ENCODE data around the gene FILIP1L. TPM values are rescaled to one million over a fixed set of nuclear protein-coding genes. Genes with fewer than 3 reads are reported as not detected.

The FILIP1L gene
- total and polyA plus RNA-seq, 2 of the 13 experiments (the other 11 are each of a cell fraction or from before 2014, with no cell fraction given) = 8.1 to 187 TPM

DNA sequence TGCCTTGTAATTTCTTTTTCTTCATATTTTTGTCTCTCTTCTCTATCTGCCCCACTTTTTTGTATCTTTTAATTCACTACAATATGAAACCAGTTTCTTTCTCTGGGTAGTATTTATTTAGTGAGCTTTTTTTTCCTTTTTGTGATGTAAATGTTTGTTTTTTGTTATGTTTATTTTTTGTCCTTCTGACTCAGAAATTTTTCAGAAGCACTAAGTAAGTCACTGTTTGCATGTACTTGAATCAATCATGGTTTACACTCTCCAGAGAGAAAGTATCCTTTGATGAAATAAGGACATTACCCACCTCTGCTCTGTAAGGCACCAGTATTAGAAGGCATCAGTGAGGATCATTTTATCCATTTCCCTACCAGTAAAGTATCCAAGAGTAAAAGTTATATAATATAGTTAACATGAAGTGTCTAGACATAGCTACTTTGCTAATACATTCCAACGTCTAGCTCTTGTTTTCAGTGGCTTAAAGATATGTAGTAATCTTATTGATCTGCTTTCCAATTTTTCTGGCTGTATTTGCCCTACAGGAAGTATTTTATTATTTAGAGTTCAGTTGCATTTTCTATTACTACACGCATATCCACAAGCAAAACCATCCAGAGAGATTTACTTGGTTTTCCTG, 25.4 kb downstream of the FILIP1L start (continued):
- TF ChIP-seq, protein P1, sequence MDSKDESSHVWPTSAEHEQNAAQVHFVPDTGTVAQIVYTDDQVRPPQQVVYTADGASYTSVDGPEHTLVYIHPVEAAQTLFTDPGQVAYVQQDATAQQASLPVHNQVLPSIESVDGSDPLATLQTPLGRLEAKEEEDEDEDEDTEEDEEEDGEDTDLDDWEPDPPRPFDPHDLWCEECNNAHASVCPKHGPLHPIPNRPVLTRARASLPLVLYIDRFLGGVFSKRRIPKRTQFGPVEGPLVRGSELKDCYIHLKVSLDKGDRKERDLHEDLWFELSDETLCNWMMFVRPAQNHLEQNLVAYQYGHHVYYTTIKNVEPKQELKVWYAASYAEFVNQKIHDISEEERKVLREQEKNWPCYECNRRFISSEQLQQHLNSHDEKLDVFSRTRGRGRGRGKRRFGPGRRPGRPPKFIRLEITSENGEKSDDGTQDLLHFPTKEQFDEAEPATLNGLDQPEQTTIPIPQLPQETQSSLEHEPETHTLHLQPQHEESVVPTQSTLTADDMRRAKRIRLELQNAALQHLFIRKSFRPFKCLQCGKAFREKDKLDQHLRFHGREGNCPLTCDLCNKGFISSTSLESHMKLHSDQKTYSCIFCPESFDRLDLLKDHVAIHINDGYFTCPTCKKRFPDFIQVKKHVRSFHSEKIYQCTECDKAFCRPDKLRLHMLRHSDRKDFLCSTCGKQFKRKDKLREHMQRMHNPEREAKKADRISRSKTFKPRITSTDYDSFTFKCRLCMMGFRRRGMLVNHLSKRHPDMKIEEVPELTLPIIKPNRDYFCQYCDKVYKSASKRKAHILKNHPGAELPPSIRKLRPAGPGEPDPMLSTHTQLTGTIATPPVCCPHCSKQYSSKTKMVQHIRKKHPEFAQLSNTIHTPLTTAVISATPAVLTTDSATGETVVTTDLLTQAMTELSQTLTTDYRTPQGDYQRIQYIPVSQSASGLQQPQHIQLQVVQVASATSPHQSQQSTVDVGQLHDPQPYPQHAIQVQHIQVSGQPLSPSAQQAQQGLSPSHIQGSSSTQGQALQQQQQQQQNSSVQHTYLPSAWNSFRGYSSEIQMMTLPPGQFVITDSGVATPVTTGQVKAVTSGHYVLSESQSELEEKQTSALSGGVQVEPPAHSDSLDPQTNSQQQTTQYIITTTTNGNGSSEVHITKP (CRISPR knock-in tag; IDR thresholded peaks at IDR 0.05; ENCODE audit: low read depth) = no peak
- TF ChIP-seq FIP1L1 (IDR thresholded peaks at IDR 0.05; ENCODE audit: borderline replicate concordance, insufficient read depth, low read depth, low read length) (no peak), BCL6 (CRISPR knock-in tag; IDR thresholded peaks at IDR 0.05) (peak; percentile 87), CEBPG (CRISPR knock-in tag; IDR thresholded peaks at IDR 0.05) (no peak), ZNF546 (CRISPR knock-in tag; conservative IDR thresholded peaks at IDR 0.05) (no peak), HOXA9 (CRISPR knock-in tag; IDR thresholded peaks at IDR 0.05; ENCODE audit: borderline replicate concordance) (no peak), RARA (CRISPR knock-in tag; IDR thresholded peaks at IDR 0.05) (peak; percentile 49; the same call in 1 of the 2 replicates), ZSCAN21 (CRISPR knock-in tag; IDR thresholded peaks at IDR 0.05; ENCODE audit: borderline replicate concordance) (no peak), GTF2F1 (IDR thresholded peaks at IDR 0.05; ENCODE audit: low read length) (no peak), HNRNPUL1 (IDR thresholded peaks at IDR 0.05; ENCODE audit: low read depth, low read length) (no peak), ELF3 (CRISPR knock-in tag; IDR thresholded peaks at IDR 0.05) (peak; percentile 44), ZNF530 (CRISPR knock-in tag; IDR thresholded peaks at IDR 0.05; ENCODE audit: low read depth) (no peak), ZFYVE20 (CRISPR knock-in tag; IDR thresholded peaks at IDR 0.05; ENCODE audit: borderline replicate concordance, low read depth) (no peak), ZSCAN20 (CRISPR knock-in tag; IDR thresholded peaks at IDR 0.05; ENCODE audit: borderline replicate concordance) (no peak)
- TF ChIP-seq, protein P2, sequence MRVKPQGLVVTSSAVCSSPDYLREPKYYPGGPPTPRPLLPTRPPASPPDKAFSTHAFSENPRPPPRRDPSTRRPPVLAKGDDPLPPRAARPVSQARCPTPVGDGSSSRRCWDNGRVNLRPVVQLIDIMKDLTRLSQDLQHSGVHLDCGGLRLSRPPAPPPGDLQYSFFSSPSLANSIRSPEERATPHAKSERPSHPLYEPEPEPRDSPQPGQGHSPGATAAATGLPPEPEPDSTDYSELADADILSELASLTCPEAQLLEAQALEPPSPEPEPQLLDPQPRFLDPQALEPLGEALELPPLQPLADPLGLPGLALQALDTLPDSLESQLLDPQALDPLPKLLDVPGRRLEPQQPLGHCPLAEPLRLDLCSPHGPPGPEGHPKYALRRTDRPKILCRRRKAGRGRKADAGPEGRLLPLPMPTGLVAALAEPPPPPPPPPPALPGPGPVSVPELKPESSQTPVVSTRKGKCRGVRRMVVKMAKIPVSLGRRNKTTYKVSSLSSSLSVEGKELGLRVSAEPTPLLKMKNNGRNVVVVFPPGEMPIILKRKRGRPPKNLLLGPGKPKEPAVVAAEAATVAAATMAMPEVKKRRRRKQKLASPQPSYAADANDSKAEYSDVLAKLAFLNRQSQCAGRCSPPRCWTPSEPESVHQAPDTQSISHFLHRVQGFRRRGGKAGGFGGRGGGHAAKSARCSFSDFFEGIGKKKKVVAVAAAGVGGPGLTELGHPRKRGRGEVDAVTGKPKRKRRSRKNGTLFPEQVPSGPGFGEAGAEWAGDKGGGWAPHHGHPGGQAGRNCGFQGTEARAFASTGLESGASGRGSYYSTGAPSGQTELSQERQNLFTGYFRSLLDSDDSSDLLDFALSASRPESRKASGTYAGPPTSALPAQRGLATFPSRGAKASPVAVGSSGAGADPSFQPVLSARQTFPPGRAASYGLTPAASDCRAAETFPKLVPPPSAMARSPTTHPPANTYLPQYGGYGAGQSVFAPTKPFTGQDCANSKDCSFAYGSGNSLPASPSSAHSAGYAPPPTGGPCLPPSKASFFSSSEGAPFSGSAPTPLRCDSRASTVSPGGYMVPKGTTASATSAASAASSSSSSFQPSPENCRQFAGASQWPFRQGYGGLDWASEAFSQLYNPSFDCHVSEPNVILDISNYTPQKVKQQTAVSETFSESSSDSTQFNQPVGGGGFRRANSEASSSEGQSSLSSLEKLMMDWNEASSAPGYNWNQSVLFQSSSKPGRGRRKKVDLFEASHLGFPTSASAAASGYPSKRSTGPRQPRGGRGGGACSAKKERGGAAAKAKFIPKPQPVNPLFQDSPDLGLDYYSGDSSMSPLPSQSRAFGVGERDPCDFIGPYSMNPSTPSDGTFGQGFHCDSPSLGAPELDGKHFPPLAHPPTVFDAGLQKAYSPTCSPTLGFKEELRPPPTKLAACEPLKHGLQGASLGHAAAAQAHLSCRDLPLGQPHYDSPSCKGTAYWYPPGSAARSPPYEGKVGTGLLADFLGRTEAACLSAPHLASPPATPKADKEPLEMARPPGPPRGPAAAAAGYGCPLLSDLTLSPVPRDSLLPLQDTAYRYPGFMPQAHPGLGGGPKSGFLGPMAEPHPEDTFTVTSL (CRISPR knock-in tag; IDR thresholded peaks at IDR 0.05; ENCODE audit: borderline replicate concordance) = peak; percentile 54; the same call in 1 of the 2 replicates
- TF ChIP-seq, protein P3, sequence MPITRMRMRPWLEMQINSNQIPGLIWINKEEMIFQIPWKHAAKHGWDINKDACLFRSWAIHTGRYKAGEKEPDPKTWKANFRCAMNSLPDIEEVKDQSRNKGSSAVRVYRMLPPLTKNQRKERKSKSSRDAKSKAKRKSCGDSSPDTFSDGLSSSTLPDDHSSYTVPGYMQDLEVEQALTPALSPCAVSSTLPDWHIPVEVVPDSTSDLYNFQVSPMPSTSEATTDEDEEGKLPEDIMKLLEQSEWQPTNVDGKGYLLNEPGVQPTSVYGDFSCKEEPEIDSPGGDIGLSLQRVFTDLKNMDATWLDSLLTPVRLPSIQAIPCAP (CRISPR knock-in tag; IDR thresholded peaks at IDR 0.05; ENCODE audit: low read depth) = no peak
- TF ChIP-seq, protein P4, sequence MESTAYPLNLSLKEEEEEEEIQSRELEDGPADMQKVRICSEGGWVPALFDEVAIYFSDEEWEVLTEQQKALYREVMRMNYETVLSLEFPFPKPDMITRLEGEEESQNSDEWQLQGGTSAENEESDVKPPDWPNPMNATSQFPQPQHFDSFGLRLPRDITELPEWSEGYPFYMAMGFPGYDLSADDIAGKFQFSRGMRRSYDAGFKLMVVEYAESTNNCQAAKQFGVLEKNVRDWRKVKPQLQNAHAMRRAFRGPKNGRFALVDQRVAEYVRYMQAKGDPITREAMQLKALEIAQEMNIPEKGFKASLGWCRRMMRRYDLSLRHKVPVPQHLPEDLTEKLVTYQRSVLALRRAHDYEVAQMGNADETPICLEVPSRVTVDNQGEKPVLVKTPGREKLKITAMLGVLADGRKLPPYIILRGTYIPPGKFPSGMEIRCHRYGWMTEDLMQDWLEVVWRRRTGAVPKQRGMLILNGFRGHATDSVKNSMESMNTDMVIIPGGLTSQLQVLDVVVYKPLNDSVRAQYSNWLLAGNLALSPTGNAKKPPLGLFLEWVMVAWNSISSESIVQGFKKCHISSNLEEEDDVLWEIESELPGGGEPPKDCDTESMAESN (CRISPR knock-in tag; conservative IDR thresholded peaks at IDR 0.05) = no peak

Data from HepG2 (cell line).